H54 (cell line): ENCODE results near the gene MTCH1.

Experiments used
- DNase-seq: peaks from one replicate; pipeline ENCODE4 v3.0.0; 2011; ENCODE audit warnings: low spot score, mixed read lengths; ENCODE audit not compliant: insufficient read length
- FAIRE-seq: peaks from 3 replicates; lab custom pipeline; 2011; peaks lifted over from hg19 to GRCh38; lab: Jason Lieb, UNC
- POLR2A ChIP-seq: IDR thresholded peaks from 2 replicates; pipeline ENCODE4 v1.6.1; 2011; ENCODE audit warnings: low read depth, mild to moderate bottlenecking, low read length

Gene MTCH1

GRCh38 chr6:36985808-36986703 is at the start of gene MTCH1:
Gene MTCH1 (minus strand): TSS chr6:36986196. CDS start chr6:36986173, 23 bp downstream.
- DNase-seq (peak; percentile 90), FAIRE-seq (no peak)

DNA sequence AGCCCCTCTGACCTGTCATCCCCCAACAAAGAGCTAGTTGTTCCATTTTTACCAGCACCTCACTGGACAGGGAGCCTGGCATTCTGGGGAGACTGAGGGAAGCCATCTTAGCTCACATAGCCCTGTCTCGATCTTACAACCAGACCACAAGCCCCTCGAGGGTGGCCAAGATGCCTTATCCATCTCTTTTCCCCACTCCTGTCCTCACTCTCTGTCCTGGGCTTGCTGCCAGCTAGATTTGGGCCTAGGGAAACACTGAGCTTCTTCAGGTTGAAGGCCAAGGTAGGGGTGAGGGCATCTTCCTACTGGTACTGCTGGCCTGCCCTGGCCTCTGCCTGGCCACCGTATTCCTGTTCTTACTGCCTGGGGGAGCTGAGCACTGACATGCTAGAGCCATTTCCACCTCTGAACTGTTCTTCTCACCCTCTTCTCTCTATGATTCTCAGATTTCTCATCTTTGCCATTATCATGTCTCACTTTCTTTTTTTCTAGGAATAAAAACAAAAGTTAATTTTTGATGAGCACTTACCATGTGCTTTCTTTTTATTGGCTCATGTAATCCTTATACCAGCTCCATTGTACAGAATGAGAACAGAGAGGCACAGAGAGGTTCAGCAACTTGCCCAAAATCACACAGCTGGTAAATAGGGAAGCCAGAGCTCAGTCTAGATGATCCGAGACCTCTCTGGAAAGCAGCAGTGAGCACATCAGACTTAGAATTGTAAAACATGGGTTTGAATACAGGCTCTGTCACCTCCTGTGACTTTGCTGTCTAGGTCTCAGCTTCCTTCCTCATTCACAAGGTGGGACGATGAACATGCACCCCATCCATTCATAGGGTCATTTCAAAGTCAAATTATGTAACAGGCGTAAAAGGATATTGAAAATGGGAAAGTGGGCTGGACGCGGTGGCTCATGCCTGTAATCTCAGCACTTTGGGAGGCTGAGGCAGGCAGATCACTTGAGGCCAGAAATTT is 48.1 kb upstream of the MTCH1 start:
- FAIRE-seq (no peak), DNase-seq (no peak)
- no peak for TF ChIP-seq POLR2A

More at GRCh38 chr6:36985808-36986703, at the start of gene MTCH1:
- peak; percentile 92 for TF ChIP-seq POLR2A

DNA sequence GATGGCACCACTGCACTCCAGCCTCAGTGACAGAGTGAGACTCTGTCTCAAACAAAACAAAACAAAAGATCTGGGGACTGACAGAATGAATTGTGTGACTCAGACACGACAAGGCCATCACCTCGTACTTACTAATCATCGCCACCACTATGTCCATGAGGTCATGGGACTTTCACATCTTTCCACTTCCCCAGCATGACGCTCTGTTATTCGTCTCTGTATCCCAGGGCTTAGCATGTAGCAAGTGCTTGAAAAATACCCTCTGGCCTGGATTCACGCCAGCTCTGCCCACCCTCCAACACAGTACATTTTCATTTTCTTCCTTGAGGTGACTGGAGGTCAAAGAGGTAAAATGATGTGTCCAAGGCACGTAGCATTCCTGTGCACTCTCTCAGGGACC is 47.3 kb upstream of the MTCH1 start:
- DNase-seq, result no peak
- no peak for FAIRE-seq
- TF ChIP-seq POLR2A, result no peak

- TF ChIP-seq POLR2A, result no peak
- FAIRE-seq, result no peak
- DNase-seq, result no peak
Observed at GRCh38 chr6:37032239-37032638, 46.2 kb upstream of the MTCH1 start.

DNA sequence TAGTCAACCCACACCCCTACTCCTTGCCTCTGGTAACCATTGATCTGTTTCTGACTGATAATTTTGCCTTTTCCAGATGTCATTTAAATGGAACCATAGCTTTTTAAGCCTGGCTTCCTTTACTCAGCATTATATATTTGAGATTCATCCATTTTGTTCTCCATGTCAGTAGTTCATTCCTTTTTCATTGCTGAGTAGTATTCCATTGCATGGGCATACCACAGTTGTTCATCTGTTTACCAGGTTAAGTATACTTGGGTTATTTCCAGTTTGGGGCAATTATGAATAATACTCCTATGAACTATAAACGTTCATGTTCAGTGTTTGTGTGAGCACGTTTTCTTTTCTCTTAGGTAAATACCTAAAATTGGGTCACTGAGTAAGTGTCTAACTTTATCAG is 44.6 kb upstream of the MTCH1 start:
- FAIRE-seq, result no peak
- TF ChIP-seq POLR2A, result no peak
- DNase-seq, result no peak

- TF ChIP-seq POLR2A, result no peak
- peak; percentile 89 for FAIRE-seq
- DNase-seq, result peak; percentile 78
Observed at GRCh38 chr6:37029249-37029971, 43.4 kb upstream of the MTCH1 start.

GRCh38 chr6:37027811-37028469 is 41.9 kb upstream of the MTCH1 start:
- TF ChIP-seq POLR2A, result no peak
- no peak for FAIRE-seq

GRCh38 chr6:37027036-37027720 is 41.2 kb upstream of the MTCH1 start:
- no peak for FAIRE-seq
- DNase-seq, result no peak
- TF ChIP-seq POLR2A, result no peak

More at GRCh38 chr6:37027811-37028469, 41.9 kb upstream of the MTCH1 start:
- no peak for DNase-seq

GRCh38 chr6:37025621-37026466 is 39.8 kb upstream of the MTCH1 start:
- FAIRE-seq (no peak), DNase-seq (no peak)
- no peak for TF ChIP-seq POLR2A

GRCh38 chr6:37024656-37025337 is 38.8 kb upstream of the MTCH1 start:
- DNase-seq (peak; percentile 67), FAIRE-seq (peak; percentile 75)
- TF ChIP-seq POLR2A, result no peak
